Endometrium (tissue), 2 donors: Measurements from ENCODE around the gene SAMD4B.

Experiments
- FAIRE-seq: peaks from 2 replicates; lab custom pipeline; 2012; peaks lifted over from hg19 to GRCh38; lab: Jason Lieb, UNC
- donor health status: control.
- donor health status: control.

Gene SAMD4B

GRCh38 chr19:39410017-39410830 is 68.0 kb downstream of the SAMD4B start:
- no peak for FAIRE-seq

- FAIRE-seq = no peak
Observed at GRCh38 chr19:39410831-39411080, 68.5 kb downstream of the SAMD4B start.

GRCh38 chr19:39411081-39411831 is 69.0 kb downstream of the SAMD4B start:
- no peak for FAIRE-seq

GRCh38 chr19:39411832-39412099 is 69.5 kb downstream of the SAMD4B start:
- FAIRE-seq = no peak

GRCh38 chr19:39412100-39412866 is 70.1 kb downstream of the SAMD4B start, which contains the start of gene PLEKHG2:
Gene PLEKHG2 (plus strand): TSS chr19:39412669. CDS start chr19:39414087, 1,418 bp downstream.
- peak; percentile 98 for FAIRE-seq

- no peak for FAIRE-seq
Observed at GRCh38 chr19:39412867-39413271, 70.6 kb downstream of the SAMD4B start.

DNA sequence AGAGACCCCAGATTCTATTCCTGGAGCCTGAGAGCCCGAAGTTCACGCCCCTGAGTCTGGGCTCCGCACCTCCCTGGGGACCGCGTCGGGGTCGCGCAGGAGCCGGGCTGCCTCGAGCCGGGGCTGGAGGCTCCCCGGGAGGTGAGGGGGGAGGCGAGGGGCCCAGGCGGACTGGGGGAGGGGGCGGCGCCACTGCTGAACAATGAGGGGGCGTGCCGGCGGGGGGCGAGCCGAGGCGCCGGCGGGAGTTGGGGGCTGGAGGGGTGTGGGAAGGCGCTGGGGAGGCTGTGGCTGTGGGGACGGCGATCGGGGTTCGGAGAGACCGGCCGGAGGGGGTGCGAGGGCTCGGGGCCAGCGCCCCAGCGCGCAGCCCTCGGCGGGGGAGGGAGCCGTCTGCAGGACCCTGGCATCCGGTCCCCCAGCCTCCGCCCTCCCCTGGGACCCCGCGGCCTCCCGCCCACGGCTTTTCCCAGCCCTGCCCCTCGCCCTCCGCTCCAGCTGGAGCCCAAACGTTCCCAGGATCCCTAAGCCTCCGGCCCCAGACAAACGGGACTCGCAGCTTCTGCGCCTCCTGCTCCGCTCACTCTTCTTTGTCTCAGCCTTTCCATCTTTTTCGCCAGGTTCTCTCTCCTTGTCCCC is 71.2 kb downstream of the SAMD4B start:
- FAIRE-seq = no peak

DNA sequence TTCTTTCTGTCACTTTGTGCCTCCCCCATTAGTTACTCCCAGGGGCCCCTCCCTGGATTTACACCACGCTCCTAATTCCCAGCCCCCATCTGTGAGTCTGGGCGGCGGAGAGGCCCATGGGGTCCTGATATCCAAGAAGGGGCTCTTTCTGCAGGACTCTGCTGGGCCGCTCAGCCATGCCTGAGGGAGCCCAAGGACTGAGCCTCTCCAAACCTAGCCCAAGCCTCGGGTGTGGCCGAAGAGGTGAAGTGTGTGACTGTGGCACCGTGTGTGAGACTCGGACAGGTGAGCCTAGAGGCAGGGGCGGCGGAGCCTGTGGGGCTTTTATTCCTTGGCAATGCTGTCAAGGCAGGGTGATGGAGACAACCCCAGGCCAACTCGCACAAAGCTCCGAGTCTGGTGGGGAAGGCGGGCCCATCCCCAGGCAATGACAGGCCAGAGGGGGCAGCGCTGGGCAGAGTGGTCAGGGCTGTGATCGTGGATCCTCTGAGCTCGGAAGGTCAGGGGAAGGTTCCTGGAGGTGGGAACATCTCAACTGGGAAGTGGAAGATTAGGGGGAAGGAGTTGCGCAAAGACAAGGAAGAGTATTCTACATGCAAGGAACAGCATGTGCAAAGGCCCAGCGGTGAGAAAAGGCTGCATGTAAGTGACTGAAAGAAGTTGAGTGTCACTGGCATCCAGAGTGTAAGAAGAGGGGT is 71.8 kb downstream of the SAMD4B start:
- FAIRE-seq = no peak

- FAIRE-seq = no peak
Observed at GRCh38 chr19:39415111-39416046, 73.2 kb downstream of the SAMD4B start.

GRCh38 chr19:39416152-39417120 is 74.2 kb downstream of the SAMD4B start:
- no peak for FAIRE-seq

DNA sequence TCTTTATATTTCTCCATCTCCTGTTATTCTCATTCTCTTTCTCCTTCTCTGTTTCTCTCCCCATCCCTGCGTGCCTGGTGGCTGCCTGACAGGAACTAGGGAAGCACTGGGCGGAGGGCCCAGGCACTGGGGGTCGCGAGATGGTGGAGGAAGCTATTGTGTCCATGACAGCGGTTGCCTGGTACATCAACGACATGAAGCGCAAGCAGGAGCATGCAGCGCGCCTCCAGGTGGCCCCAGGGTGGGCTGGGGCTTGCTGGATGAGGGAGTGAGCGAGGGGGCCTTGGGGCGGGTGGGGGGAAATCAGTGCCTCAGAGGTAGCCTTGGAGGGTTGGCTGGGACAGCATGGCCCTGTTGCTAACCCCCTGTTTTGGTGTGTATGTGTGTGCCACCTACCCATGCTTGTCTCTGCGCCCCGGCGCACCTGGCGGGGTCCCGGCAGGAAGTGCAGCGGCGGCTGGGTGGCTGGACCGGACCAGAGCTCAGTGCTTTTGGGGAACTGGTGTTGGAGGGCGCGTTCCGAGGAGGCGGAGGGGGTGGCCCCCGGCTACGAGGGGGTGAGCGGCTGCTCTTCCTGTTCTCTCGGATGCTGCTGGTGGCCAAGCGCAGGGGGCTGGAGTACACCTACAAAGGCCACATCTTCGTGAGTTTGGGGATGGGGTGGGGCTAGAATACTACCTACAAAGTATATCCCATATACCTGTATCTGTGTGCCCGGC is 75.4 kb downstream of the SAMD4B start:
- FAIRE-seq = no peak

DNA sequence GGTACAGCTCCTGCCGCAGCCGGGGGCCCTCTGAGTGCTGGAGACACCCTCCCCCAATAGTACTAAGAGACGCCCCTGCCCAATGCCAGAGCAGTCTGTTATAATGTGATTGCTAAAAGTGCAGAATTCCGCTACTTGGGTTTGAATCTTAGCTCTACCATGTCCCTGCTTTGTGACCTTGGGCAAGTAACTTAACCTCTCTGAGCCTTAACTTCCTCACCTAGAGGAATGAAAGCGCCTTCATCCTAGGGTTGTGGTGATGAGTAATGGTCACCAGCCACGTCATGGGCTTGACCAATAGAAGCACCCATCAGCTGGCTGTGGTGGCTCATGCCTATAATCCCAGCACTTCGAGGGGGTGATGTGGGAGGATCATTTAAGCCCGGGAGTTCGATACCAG is 76.8 kb downstream of the SAMD4B start:
- FAIRE-seq = no peak

DNA sequence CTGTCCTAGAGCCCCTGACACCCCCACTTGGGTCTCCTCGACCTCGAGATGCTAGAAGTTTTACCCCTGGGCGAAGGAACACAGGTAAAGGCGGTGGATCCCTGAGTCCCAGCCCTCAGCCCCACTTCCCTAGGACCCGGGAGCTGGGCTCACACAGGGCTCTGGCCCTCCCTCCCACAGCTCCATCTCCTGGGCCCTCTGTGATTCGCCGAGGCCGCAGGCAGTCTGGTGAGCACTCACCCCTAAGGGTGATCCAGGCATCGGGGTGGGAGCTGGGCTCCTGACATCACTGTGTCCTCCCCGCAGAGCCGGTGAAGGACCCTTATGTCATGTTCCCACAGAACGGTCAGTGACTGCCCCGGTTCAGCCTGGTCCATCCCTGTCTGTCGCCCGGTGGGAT is 78.5 kb downstream of the SAMD4B start:
- no peak for FAIRE-seq

DNA sequence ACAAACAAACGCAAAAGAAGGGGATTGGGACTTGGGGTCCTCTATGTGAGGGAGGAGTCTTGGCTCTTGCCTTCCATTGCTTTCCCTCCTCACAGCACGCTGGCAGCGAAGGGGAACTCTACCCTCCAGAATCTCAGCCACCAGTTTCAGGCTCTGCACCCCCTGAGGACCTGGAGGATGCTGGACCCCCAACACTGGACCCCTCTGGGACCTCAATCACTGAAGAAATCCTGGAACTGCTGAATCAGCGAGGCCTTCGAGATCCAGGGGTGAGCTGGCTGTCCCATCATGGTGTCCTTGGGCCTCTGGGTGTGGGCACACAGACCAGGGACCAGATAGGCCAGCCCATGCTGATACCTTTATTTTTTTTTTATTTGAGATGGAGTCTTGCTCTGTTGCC is 79.8 kb downstream of the SAMD4B start:
- no peak for FAIRE-seq

DNA sequence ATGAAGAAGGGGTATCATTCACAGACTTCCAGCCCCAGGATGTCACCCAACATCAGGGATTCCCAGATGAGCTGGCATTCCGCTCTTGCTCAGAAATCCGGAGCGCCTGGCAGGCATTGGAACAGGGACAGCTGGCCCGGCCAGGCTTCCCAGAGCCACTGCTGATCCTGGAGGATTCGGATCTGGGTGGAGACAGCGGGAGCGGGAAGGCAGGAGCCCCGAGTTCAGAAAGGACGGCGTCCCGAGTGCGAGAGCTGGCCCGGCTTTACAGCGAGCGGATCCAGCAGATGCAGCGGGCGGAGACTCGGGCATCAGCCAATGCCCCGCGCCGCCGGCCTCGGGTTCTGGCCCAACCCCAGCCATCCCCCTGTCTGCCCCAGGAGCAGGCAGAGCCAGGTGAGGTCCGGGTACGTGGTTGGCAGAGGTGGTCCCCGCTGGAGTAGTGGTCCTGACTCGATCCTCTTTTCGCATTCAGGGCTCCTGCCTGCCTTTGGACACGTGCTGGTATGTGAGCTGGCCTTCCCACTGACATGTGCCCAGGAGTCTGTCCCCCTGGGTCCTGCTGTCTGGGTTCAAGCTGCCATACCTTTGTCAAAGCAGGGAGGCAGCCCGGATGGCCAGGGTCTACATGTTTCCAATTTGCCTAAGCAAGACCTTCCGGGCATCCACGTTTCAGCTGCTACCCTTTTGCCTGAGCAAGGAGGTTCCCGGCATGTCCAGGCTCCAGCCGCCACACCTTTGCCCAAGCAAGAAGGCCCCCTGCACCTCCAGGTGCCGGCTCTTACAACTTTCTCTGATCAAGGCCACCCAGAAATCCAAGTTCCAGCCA is 81.3 kb downstream of the SAMD4B start:
- no peak for FAIRE-seq

DNA sequence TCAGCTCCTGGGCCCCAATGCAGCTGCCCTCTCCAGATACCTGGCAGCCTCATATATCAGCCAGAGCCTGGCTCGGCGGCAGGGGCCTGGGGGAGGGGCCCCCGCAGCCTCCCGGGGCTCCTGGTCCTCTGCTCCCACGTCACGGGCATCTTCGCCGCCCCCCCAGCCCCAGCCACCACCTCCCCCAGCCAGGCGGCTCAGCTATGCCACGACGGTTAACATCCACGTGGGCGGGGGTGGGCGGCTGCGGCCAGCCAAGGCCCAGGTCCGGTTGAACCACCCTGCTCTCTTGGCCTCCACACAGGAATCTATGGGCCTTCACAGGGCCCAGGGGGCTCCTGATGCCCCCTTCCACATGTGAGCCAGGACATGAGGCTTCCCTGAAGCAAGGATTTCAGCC is 82.7 kb downstream of the SAMD4B start:
- no peak for FAIRE-seq

DNA sequence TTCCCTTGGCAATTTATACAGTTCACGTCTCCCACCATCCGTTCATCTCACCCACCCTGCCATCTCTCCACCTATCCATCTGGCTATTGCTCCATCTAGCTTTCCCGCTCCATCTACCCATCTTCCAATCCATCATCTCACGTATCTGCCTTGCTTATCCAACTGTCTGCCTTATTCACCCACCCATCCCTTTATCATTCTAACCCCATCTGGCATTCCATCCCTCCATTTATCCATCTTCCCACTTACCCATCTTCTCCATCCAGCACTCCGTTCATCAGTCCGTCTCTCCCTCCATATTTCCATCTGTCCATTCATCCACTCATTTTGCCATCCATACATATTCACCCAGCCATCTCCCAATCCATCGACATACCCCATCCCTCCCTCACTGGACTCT is 83.5 kb downstream of the SAMD4B start:
- no peak for FAIRE-seq

DNA sequence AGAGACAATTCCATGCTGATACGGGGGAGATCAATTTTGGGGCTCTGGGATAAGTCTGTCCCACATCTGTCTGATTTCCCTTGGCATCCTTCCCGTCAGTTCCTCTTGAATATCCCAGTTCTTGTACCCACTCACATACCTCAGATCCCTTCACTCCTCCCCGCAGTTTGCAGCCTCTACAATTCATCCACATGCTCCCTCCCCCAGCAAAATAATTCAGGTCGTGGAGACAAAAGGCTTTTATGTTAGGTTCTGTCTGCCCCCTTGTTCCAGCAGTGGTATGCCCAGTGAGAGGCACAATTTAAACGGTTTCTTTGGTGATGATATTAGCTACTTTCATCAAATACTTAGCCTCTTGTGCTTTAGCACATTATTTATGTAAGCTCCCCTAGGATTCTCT is 83.9 kb downstream of the SAMD4B start:
- FAIRE-seq = no peak
